KMS-11 (cell line): ENCODE results near the gene SEL1L3.

Experiments
- H2AFZ ChIP-seq: fragments of 200-600 bp; sonication (generic); 2 replicates; pipeline ENCODE4 v1.6.1; 2016; ENCODE audit warnings: antibody characterized with exemption, mixed run types, low read depth
- H3K27ac ChIP-seq: fragments of 200-600 bp; sonication (generic); 2 replicates; pipeline ENCODE4 v1.6.1; 2016; ENCODE audit warnings: mild to moderate bottlenecking, mixed run types
- H3K27me3 ChIP-seq: fragments of 200-600 bp; sonication (generic); 2 replicates; pipeline ENCODE4 v1.6.1; 2017; ENCODE audit warnings: mild to moderate bottlenecking, low read depth, mixed run types, moderate library complexity; ENCODE audit not compliant: insufficient read depth
- H3K36me3 ChIP-seq: fragments of 200-600 bp; sonication (generic); 2 replicates; pipeline ENCODE4 v1.6.1; 2017; ENCODE audit warnings: mild to moderate bottlenecking, mixed run types; ENCODE audit not compliant: insufficient read depth
- H3K4me1 ChIP-seq: fragments of 200-600 bp; sonication (generic); 2 replicates; pipeline ENCODE4 v1.6.1; 2016; ENCODE audit warnings: mild to moderate bottlenecking, low read depth, mixed run types; ENCODE audit not compliant: poor library complexity, severe bottlenecking
- H3K4me2 ChIP-seq: fragments of 200-600 bp; sonication (generic); 2 replicates; pipeline ENCODE4 v1.7.0; 2016; ENCODE audit warnings: mild to moderate bottlenecking, mixed run types
- H3K4me3 ChIP-seq: fragments of 200-600 bp; sonication (generic); IDR thresholded peaks from 2 replicates; pipeline ENCODE4 v1.6.1; 2017; ENCODE audit warnings: low read depth, low read length, mixed read lengths; ENCODE audit not compliant: insufficient read depth
- H3K79me2 ChIP-seq: fragments of 200-600 bp; sonication (generic); 2 replicates; pipeline ENCODE4 v1.6.1; 2016; ENCODE audit warnings: low read depth, mixed run types; ENCODE audit not compliant: insufficient read depth
- H3K9ac ChIP-seq: fragments of 200-600 bp; sonication (generic); 2 replicates; pipeline ENCODE4 v1.6.1; 2016; ENCODE audit warnings: mild to moderate bottlenecking, mixed run types
- H4K20me1 ChIP-seq: fragments of 200-600 bp; sonication (generic); 2 replicates; pipeline ENCODE4 v1.6.1; 2016; ENCODE audit warnings: mild to moderate bottlenecking, mixed run types; ENCODE audit not compliant: insufficient read depth
- TF ChIP-seq, protein P1 (sequence below): fragments of 200-600 bp; sonication (generic); conservative IDR thresholded peaks from 2 replicates; pipeline ENCODE4 v1.6.1; 2017; ENCODE audit warnings: low read depth, mild to moderate bottlenecking, antibody characterized with exemption, low read length, moderate library complexity, mixed read lengths

Gene SEL1L3

GRCh38 chr4:25815586-25815985 lies 47.2 kb downstream of the SEL1L3 start:
- Histone ChIP-seq H3K4me1 (no peaks in the 10 kb centered on the region), H3K9ac (no peak overlapping the region), H3K4me2 (no peak overlapping the region), H3K27me3 (no peaks in the 10 kb centered on the region), H2AFZ (no peak overlapping the region), H3K4me3 (no peak overlapping the region), H3K79me2 (no peaks in the 10 kb centered on the region), H3K27ac (no peak overlapping the region), H3K36me3 (no peaks in the 10 kb centered on the region), H4K20me1 (no peaks in the 10 kb centered on the region)
- TF ChIP-seq, protein P1, sequence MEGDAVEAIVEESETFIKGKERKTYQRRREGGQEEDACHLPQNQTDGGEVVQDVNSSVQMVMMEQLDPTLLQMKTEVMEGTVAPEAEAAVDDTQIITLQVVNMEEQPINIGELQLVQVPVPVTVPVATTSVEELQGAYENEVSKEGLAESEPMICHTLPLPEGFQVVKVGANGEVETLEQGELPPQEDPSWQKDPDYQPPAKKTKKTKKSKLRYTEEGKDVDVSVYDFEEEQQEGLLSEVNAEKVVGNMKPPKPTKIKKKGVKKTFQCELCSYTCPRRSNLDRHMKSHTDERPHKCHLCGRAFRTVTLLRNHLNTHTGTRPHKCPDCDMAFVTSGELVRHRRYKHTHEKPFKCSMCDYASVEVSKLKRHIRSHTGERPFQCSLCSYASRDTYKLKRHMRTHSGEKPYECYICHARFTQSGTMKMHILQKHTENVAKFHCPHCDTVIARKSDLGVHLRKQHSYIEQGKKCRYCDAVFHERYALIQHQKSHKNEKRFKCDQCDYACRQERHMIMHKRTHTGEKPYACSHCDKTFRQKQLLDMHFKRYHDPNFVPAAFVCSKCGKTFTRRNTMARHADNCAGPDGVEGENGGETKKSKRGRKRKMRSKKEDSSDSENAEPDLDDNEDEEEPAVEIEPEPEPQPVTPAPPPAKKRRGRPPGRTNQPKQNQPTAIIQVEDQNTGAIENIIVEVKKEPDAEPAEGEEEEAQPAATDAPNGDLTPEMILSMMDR = no peak

- Histone ChIP-seq H3K4me1 (no peaks in the 10 kb centered on the region), H3K36me3 (no peaks in the 10 kb centered on the region), H4K20me1 (no peaks in the 10 kb centered on the region), H3K27me3 (no peaks in the 10 kb centered on the region), H3K27ac (no peak overlapping the region), H3K4me2 (no peak overlapping the region), H3K79me2 (no peaks in the 10 kb centered on the region), H3K9ac (no peak overlapping the region), H3K4me3 (no peak overlapping the region), H2AFZ (no peak overlapping the region)
- TF ChIP-seq, protein P1 = no peak
Measured at GRCh38 chr4:25814301-25815136, 48.3 kb downstream of the SEL1L3 start.

DNA sequence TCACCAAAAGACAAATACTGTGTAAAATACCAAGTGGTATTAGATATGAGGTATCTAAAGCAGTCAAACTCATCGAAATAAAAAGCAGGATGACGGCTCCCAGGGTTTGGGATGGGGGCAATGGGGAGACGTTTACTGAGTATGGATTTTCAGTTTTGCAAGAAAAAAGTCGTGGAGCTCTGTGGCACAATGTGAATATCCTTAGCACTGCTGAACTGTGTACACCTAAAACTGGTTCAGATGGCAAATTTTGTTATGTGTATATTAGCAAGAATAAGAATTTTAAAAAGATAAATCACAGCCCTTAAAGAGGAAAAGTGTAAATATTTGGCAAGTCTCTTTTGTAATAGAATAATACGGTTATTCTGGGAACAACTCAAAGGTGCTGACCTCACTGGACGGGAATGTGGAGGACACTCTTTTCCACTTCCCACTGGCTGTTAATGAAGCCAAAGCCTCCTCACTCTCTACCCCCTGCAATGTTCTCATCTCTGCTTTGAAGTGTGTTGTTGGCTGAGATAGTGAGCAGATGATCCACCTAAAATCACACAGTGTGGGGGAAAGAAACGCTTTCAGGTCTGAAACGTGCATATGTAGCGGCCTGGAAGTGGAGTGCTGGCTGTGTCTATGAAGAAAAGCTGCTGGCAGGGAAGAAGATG lies 49.2 kb downstream of the SEL1L3 start:
- Histone ChIP-seq H3K79me2 (no peaks in the 10 kb centered on the region), H3K9ac (no peak overlapping the region), H3K27ac (no peak overlapping the region), H3K27me3 (no peaks in the 10 kb centered on the region), H3K4me3 (no peak overlapping the region), H3K4me2 (no peak overlapping the region), H3K36me3 (no peaks in the 10 kb centered on the region), H3K4me1 (no peaks in the 10 kb centered on the region), H4K20me1 (no peaks in the 10 kb centered on the region), H2AFZ (no peak overlapping the region)
- TF ChIP-seq, protein P1 = no peak

GRCh38 chr4:25811841-25812240 lies 50.9 kb downstream of the SEL1L3 start:
- Histone ChIP-seq H2AFZ (no peak overlapping the region), H3K4me2 (no peak overlapping the region), H3K27me3 (no peaks in the 10 kb centered on the region), H3K4me3 (no peak overlapping the region), H3K36me3 (no peaks in the 10 kb centered on the region), H4K20me1 (no peaks in the 10 kb centered on the region), H3K79me2 (no peaks in the 10 kb centered on the region), H3K4me1 (no peaks in the 10 kb centered on the region), H3K27ac (no peak overlapping the region), H3K9ac (no peak overlapping the region)
- TF ChIP-seq, protein P1 = no peak
